Uterus (tissue), 2 donors: Measurements from ENCODE around the gene FAM163B.

ENCODE experiments used
- CTCF ChIP-seq, 4 experiments: fragments of 200-600 bp in 2 of 4; fragments of 450-650 bp in 2 of 4; sonication (generic) in 2 of 4; IDR thresholded peaks; one replicate each; pipeline ENCODE4 v1.5.1; 2016 to 2019; ENCODE audit warnings: antibody characterized with exemption in 4 of 4, mild to moderate bottlenecking in 2 of 4, moderate library complexity in 1 of 4
- POLR2A ChIP-seq, 2 donors: fragments of 450-650 bp; IDR thresholded peaks; one replicate each; pipeline ENCODE4 v1.6.1; 2016; ENCODE audit warnings: antibody characterized with exemption in 2 of 2, mild to moderate bottlenecking in 1 of 2, moderate library complexity in 1 of 2

GRCh38 chr9:133622555-133622954 lies 13.4 kb upstream of the FAM163B start:
- TF ChIP-seq CTCF (IDR thresholded peaks at IDR 0.05) = no peak
- TF ChIP-seq POLR2A (IDR thresholded peaks at IDR 0.05) = no peak
